NCI-H2171 (cell line): ENCODE data around the gene FAM180A.
"Not testable (repeated sequence)": the region's sequence is repeated elsewhere in the genome, so short reads cannot be mapped to it uniquely, and the experiment has no call there.

ENCODE experiments used
- DNase-seq: peaks from one replicate; lab custom pipeline; 2025; lab: John Stamatoyannopoulos, UW

FAM180A gene

GRCh38 chr7:135712796-135713195, 35.8 kb downstream of the FAM180A start:
- DNase-seq, result no peak

GRCh38 chr7:135712182-135712782, 36.3 kb downstream of the FAM180A start:
- DNase-seq, result peak; percentile 18

DNA sequence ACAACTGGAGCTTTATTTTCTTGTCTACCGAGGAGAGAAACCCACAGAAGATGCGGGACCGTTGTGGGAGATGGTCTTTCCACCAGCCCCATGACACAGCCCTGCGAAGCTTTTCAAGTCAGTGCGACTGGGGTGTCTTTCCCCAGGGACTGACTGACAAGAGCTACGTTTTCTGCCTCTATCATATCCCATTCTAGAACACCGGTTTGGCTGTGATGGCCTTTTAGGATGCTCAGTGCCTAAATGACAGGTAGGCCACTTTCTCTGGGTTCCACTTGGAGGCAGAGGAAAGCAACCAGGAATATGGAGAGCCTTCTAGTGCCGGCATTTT, 37.5 kb downstream of the FAM180A start:
- DNase-seq, result no peak

DNA sequence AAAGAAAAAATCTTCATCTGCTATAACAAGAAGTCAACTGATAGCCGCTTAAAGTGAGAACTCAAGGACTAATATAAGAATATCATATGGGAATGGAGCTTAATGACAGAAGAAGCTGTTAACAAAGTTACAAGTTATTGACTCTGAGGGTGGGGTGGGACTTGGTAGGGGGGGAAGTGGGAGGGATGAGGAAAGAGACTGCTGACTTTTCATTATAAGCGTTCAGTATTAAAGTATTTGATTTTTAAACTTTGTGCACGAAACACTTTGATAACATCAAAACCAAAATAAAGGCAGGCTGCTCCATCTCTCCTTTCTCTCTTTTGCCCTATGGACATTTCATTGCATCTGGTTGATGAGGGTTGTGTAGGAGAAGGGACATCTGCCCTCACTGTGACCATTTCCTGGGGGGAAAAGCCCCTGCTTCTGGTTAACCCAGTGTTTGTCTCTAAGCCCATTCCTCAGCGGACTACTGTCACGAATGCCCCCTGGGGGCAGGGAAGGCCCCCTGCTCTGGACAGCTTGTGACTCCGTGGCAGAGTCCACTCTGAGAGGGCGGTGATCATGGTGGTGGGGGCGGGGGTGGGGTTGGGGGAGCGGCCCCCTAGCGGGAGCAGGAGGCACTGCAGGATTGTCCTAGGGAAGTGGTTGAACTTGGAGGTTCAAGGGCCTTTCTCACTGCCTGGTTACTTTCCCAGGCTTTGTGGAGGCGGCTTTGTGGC, 38.0 kb downstream of the FAM180A start:
- DNase-seq, result no peak

DNA sequence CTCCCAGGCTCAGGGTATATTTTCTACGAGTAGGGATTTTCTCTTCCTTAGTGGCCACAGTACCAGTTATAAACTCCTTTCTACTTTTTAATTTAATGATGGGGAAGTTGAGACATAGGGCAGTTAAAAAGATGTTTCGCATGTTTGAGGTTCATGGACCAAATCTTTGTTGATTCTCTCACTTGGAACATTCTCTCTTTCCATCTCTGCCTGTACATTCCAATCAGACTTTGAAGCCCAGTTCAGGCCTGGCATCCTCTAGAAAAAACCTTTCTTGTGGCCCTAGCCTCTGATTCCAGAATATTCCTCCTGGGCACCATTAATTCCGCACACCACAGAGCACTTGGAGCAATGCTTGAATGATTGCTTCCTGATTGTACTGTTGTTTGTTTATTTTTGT, 39.1 kb downstream of the FAM180A start:
- no peak for DNase-seq

DNA sequence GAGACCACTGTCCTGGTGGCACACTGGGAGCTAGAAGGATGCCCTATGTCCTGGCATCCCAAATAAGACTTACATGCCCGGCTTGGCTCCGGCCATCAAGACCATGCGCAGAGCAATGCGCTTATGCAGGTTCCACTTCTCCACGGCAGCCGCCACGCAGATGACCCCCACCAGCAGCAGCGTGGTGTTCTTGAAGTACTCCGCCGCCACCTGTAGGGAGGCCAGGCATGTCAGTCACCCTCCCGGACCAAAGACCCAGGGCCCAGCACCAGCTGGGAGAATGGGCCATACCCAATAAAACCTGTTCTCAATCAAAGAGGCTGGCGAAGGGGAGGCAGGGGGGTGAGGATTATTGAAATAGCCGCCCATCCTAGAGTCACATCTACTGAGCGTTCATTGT, 40.6 kb downstream of the FAM180A start:
- no peak for DNase-seq

GRCh38 chr7:135707570-135707966, 41.0 kb downstream of the FAM180A start:
- no peak for DNase-seq

- DNase-seq, result no peak
Measured at GRCh38 chr7:135706858-135707569, 41.6 kb downstream of the FAM180A start.

GRCh38 chr7:135706038-135706742, 42.4 kb downstream of the FAM180A start:
- no peak for DNase-seq

DNA sequence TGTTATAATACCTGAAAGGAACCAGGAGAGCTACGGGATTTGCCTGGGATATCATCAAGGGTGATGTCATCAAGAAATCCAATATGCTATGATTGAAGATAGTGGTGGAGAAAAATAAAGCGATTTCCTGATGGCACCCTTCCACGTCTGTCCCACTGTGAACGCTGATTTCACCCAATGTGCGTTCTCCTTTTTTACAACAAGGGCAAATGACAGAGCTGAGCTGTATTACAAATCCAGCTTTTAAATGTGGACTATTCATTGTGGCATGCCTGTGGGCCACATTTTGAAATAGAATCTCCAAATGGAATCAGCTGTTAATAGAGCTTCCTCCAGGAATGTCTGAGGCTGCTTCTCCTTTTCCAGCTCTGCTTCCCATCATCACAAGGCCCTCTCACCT, 43.9 kb downstream of the FAM180A start:
- DNase-seq, result no peak

- DNase-seq, result no peak
Measured at GRCh38 chr7:135704074-135704473, 44.5 kb downstream of the FAM180A start.

DNA sequence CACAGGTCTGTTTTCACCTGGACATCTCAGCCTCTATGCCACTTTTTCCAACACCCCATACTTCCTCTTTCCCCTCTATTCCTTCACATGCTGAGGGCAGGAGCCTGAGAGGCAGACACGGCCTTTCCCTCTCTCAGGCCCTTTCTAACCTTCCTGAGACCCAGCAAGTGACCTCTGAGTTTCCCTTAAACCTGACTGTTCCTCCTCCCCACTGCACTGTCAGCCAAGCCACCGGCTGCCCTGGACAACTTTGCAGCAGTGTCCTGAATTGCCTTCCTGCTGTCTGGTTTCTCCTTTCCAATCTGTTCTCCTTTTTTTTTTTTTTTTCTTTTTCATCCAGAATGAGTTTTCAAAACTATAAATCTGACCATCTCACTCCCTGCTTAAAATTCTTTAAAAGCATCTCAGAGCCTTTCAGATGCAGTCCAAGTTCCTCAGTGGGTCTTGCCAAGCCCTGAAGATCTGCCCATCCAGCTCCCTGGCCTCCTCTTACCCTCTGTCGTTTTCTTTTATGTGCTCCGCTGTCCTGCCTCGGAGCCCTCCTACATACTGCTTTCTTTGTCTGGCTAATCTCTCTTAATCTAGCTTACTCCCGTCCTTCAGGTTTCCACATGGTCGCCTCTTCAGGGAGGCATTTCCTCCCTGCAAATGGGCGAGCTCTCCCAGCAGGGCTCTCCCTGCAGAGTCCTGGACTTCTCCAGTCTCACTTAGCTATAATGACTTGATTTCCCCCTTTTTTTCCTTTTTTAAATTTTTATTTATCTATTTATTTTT, 51.1 kb downstream of the FAM180A start:
- DNase-seq, result no peak

- DNase-seq, result no peak
Measured at GRCh38 chr7:135693558-135693957, 55.1 kb downstream of the FAM180A start.

GRCh38 chr7:135692606-135693005, 56.0 kb downstream of the FAM180A start:
- not testable (repeated sequence) for DNase-seq

- no peak for DNase-seq
Measured at GRCh38 chr7:135692055-135692454, 56.6 kb downstream of the FAM180A start.

DNA sequence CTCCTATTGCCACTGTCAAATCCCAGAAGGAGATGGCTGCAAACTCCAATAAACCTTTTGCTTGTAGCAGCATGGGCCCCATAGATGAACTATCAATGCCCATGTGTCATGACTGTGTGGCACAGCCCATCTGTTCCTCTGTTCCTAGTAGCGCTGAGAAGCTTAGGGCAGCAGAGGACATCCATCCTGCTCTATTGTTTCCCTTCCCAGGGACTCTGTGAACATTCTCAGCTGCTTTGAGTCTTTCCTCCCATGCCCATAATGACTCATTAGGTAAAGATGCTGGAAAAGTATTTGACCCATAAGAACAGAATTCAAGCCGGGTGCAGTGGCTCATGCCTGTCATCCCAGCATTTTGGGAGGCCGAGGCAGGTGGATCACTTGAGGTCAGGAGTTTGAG, 58.0 kb downstream of the FAM180A start:
- no peak for DNase-seq

DNA sequence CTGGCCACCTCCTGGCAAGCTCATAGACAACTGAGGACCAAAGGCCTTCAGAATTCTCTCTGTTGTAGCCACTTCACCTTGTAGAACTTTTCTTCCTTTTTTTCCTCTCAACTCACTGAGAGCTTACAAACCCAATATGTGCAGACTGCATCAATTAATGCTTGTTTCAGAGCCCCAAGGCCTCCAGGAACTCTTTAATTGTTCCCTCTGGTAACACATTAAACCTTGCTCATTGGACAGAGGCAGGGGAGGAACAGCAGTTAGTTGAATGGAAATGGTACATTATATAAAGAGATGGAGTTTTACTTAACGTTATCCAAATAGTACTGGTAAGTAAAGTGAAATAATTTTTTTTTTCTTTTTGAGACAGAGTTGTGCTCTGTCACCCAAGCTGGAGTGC, 61.1 kb downstream of the FAM180A start:
- DNase-seq, result no peak

GRCh38 chr7:135685306-135686084, 63.1 kb downstream of the FAM180A start:
- DNase-seq, result no peak

GRCh38 chr7:135684699-135685098, 63.9 kb downstream of the FAM180A start:
- no peak for DNase-seq

- DNase-seq, result no peak
Measured at GRCh38 chr7:135684136-135684535, 64.5 kb downstream of the FAM180A start.

- no peak for DNase-seq
Measured at GRCh38 chr7:135683609-135684008, 65.0 kb downstream of the FAM180A start.
